A549 (cell line): Measurements from ENCODE around the gene GGA1. TPM values are rescaled to one million over a fixed set of nuclear protein-coding genes. Genes with fewer than 3 reads are reported as not detected.

Experiments
- ATAC-seq, 2 experiments: fragments of 200-7000 bp in 1 of 2; fragments of >200 bp in 1 of 2; cut with Nextera tagmentation in 1 of 2; cut with Tn5 transposase in 1 of 2; 3 replicates each; pipeline versions ENCODE4 v1.8.0 to v1.9.1; 2018 to 2020; ENCODE audit warnings: mild to moderate bottlenecking in 1 of 2, moderate library complexity in 1 of 2
- CTCF ChIA-PET: fragments of 300-600 bp; sonication (Branson Sonifier 250); formaldehyde crosslinking; extraction: SDS; loops from one replicate; lab custom pipeline; 2021; ENCODE audit warnings: antibody characterized with exemption, inconsistent platforms; lab: Yijun Ruan, JAX
- POLR2A ChIA-PET: fragments of 350-600 bp; formaldehyde crosslinking; extraction: SDS; loops from one replicate; lab custom pipeline; 2021; ENCODE audit warnings: antibody characterized with exemption, inconsistent platforms; lab: Yijun Ruan, JAX
- DNase-seq, 2 experiments: peaks; one replicate each; pipeline versions ENCODE4 v3.0.0 to v3.0.0-alpha.2; 2011 to 2016; ENCODE audit warnings: low read depth in 1 of 2, low spot score in 1 of 2
- FAIRE-seq: peaks from 2 replicates; lab custom pipeline; 2011; peaks lifted over from hg19 to GRCh38; lab: Jason Lieb, UNC
- H3K27ac ChIP-seq, 2 experiments: fragments of >200 bp; sonication (Bioruptor Twin); formaldehyde crosslinking; 3 replicates each; pipeline ENCODE4 v1.5.1; 2016 to 2017
- H3K4me1 ChIP-seq: fragments of >200 bp; sonication (Bioruptor Twin); formaldehyde crosslinking; 3 replicates; pipeline ENCODE4 v1.6.1; 2016
- H3K4me2 ChIP-seq: fragments of >200 bp; sonication (Bioruptor Twin); formaldehyde crosslinking; 3 replicates; pipeline ENCODE4 v1.6.1; 2016
- H3K4me3 ChIP-seq: fragments of >200 bp; sonication (Bioruptor Twin); formaldehyde crosslinking; 3 replicates; pipeline ENCODE4 v1.5.1; 2016
- H3K9me3 ChIP-seq: fragments of >200 bp; sonication (Bioruptor Twin); formaldehyde crosslinking; 3 replicates; pipeline ENCODE4 v1.6.1; 2016
- BCL3 ChIP-seq: fragments of >200 bp; sonication (Bioruptor Twin); formaldehyde crosslinking; IDR thresholded peaks from 3 replicates; pipeline ENCODE4 v1.6.1; 2016
- CBX2 ChIP-seq: fragments of 200-600 bp; sonication (generic); IDR thresholded peaks from 2 replicates; pipeline ENCODE4 v1.6.1; 2016; ENCODE audit warnings: low read depth, mild to moderate bottlenecking, borderline replicate concordance
- HMGXB4 ChIP-seq: fragments of 250-450 bp; sonication (Bioruptor Pico); IDR thresholded peaks from 2 replicates; pipeline ENCODE4 v1.5.0; 2021; ENCODE audit warnings: mild to moderate bottlenecking, moderate library complexity, borderline replicate concordance
- KDM1A ChIP-seq: fragments of 200-600 bp; sonication (generic); IDR thresholded peaks from 2 replicates; pipeline ENCODE4 v1.6.1; 2016; ENCODE audit warnings: low read depth, mild to moderate bottlenecking
- NPAS2 ChIP-seq: fragments of 250-450 bp; sonication (Bioruptor Pico); IDR thresholded peaks from 2 replicates; pipeline ENCODE4 v1.8.0; 2022; ENCODE audit warnings: mild to moderate bottlenecking, moderate library complexity, borderline replicate concordance
- SREBF2 ChIP-seq: fragments of 450-650 bp; IDR thresholded peaks from 2 replicates; pipeline ENCODE4 v1.6.1; 2014; ENCODE audit warnings: mild to moderate bottlenecking, moderate library complexity
- TFCP2L1 ChIP-seq: fragments of 250-450 bp; sonication (Bioruptor Pico); IDR thresholded peaks from 2 replicates; pipeline ENCODE4 v1.5.0; 2021; ENCODE audit warnings: mild to moderate bottlenecking
- WGBS: methylation state at CpG from one replicate; pipeline ENCODE4 v1.1.6; 2017; ENCODE audit errors: missing lambda C conversion rate; 5-methylcytosine and 5-hydroxymethylcytosine counted together
- polyA plus RNA-seq, 4 experiments: library from polyadenylated mRNA; depleted of rRNA in 3 of 4; stranded (reverse); fragments of >200 nt; fragmentation: RNase III in 1 of 4; extraction: RNeasy Plus Mini Kit Qiagen cat#74134 plus additional on column Dnase treatment in 1 of 4; gene quantifications; 2 replicates in 3 of 4; 3 replicates in 1 of 4; pipeline ENCODE4 v1.2.3, GENCODE V29; 2011 to 2017

GGA1 gene
- polyA plus RNA-seq, 2 of the 4 experiments (the other 2 are of a cell fraction), result 22.0 to 26.1 TPM

- FAIRE-seq, result no peak
Observed at GRCh38 chr22:37638391-37639069, 29.9 kb downstream of the GGA1 start.

GRCh38 chr22:37639070-37639760 lies 30.6 kb downstream of the GGA1 start, which contains the start of gene SH3BP1:
SH3BP1 (plus strand) TSS chr22:37639669; CDS start chr22:37639788, 119 bp downstream.
- POLR2A ChIA-PET, result no interaction called here
- peaks cover 10% of the 10 kb centered on the region; the same call in 2 of the 3 replicates for H3K4me1 ChIP-seq
- WGBS, result 15% methylated on average over 4 of the region's 57 CpGs
- peak within 1 kb of the TSS; percentile 62 to 93 for H3K27ac ChIP-seq
- H3K4me3 ChIP-seq, result peak within 1 kb of the TSS; percentile 58
- ATAC-seq (peak; percentile 14 to 50; a peak in 3 of 6 replicates), FAIRE-seq (no peak), DNase-seq (no peak)
- TF ChIP-seq HMGXB4 (CRISPR knock-in tag), result no peak
- no peaks in the 10 kb centered on the region for H3K9me3 ChIP-seq
- CTCF ChIA-PET, result interaction anchor here (1.2 to 7.1 kb wide), 2 partner anchors 9 to 19 kb away, joined by 5 to 129 read pairs; partner anchors contain the start of gene PDXP
- peak within 1 kb of the TSS; percentile 82 for H3K4me2 ChIP-seq

More at GRCh38 chr22:37638391-37639069, 29.9 kb downstream of the GGA1 start:
- Histone ChIP-seq H3K4me2 (peak overlapping the region; percentile 82; the same call in 2 of the 3 replicates), H3K4me1 (peaks cover 10% of the 10 kb centered on the region; the same call in 2 of the 3 replicates), H3K27ac (peak overlapping the region in 1 of 2 experiments; percentile 93; a peak in 1 of 6 replicates), H3K9me3 (no peaks in the 10 kb centered on the region), H3K4me3 (no peak overlapping the region)
- no peak for DNase-seq
- 81% methylated on average over 10 of the region's 11 CpGs for WGBS
- ChIA-PET POLR2A (no interaction called here), CTCF (interaction anchor here (0.6 to 7.1 kb wide), 6 partner anchors 8 to 355 kb away, joined by 3 to 129 read pairs (median 4); partner anchors contain the start of genes GGA1 and PDXP)
- peak in 1 of 2 experiments; percentile 7; a peak in 2 of 6 replicates for ATAC-seq
- no peak for TF ChIP-seq BCL3

- ChIA-PET POLR2A (no interaction called here), CTCF (interaction anchor here (0.6 to 7.1 kb wide), 6 partner anchors 10 to 152 kb away, joined by 3 to 152 read pairs (median 54); partner anchors contain the start of genes LGALS1 and PDXP)
- ATAC-seq (no peak), DNase-seq (no peak), FAIRE-seq (no peak)
- Histone ChIP-seq H3K4me3 (peak overlapping the region; percentile 58), H3K4me2 (peak overlapping the region; percentile 82), H3K4me1 (peaks cover 10% of the 10 kb centered on the region; the same call in 2 of the 3 replicates), H3K27ac (peak overlapping the region; percentile 62 to 93), H3K9me3 (no peaks in the 10 kb centered on the region)
- peak; percentile 63; the same call in 1 of the 2 replicates for TF ChIP-seq KDM1A
- TF ChIP-seq TFCP2L1, result no peak
- WGBS, result 24% methylated on average over 8 of the region's 27 CpGs
Observed at GRCh38 chr22:37639771-37640590, 31.3 kb downstream of the GGA1 start.

GRCh38 chr22:37640591-37641560 lies 32.2 kb downstream of the GGA1 start:
- DNase-seq (no peak), ATAC-seq (no peak)
- no peaks in the 10 kb centered on the region for H3K9me3 ChIP-seq
- CTCF ChIA-PET, result interaction anchor here (0.6 to 7.1 kb wide), 8 partner anchors 11 to 177 kb away, joined by 3 to 152 read pairs (median 56); partner anchors contain the start of genes LGALS1, NOL12 and PDXP
- POLR2A ChIA-PET, result no interaction called here
- TF ChIP-seq SREBF2 (no peak), CBX2 (no peak), NPAS2 (CRISPR knock-in tag) (no peak)
- TF ChIP-seq, all 56 proteins: peak for 0
- no peak overlapping the region for H3K4me3 ChIP-seq
- 77% methylated on average over 14 of the region's 24 CpGs for WGBS
- H3K4me2 ChIP-seq, result peak overlapping the region; percentile 82
- H3K4me1 ChIP-seq, result peaks cover 10% of the 10 kb centered on the region; the same call in 2 of the 3 replicates
- no peak for FAIRE-seq
- peak overlapping the region in 1 of 2 experiments; percentile 93; a peak in 3 of 6 replicates for H3K27ac ChIP-seq
